ENCODE results near the gene GRAP2. TPM values are rescaled to one million over a fixed set of nuclear protein-coding genes. Genes with fewer than 3 reads are reported as not detected.

Gene GRAP2
- total and polyA plus RNA-seq, 8 donors = 0.42 to 1.3 (median 0.79) TPM

GRCh38 chr22:39956932-39957664 is 56.2 kb downstream of the GRAP2 start:
- no peak for ATAC-seq
- H3K9me3 ChIP-seq = no peaks in the 10 kb centered on the region
- DNase-seq = no peak
- FAIRE-seq = no peak
- TF ChIP-seq CTCF (IDR thresholded peaks at IDR 0.05) = no peak
- H3K36me3 ChIP-seq = no peaks in the 10 kb centered on the region
- H3K27me3 ChIP-seq = no peaks in the 10 kb centered on the region
- H3K27ac ChIP-seq = no peak overlapping the region
- intact Hi-C loops (cut with DNase I) = no loop called here
- no peaks in the 10 kb centered on the region for H3K4me1 ChIP-seq
- H3K4me3 ChIP-seq = no peak overlapping the region
- WGBS, 2 donors = 55 to 65% methylated on average over 9 to 10 of the region's 10 CpGs

- no peak for TF ChIP-seq CTCF (IDR thresholded peaks at IDR 0.05)
- no peaks in the 10 kb centered on the region for H3K9me3 ChIP-seq
- WGBS, 2 donors = 72 to 81% methylated on average over 8 of the region's 8 CpGs
- no peak for DNase-seq
- H3K4me1 ChIP-seq = no peaks in the 10 kb centered on the region
- no peak overlapping the region for H3K27ac ChIP-seq
- no peak for ATAC-seq
- FAIRE-seq = no peak
- no peaks in the 10 kb centered on the region for H3K27me3 ChIP-seq
- intact Hi-C loops (cut with DNase I) = no loop called here
- no peaks in the 10 kb centered on the region for H3K36me3 ChIP-seq
- no peak overlapping the region for H3K4me3 ChIP-seq
Observed at GRCh38 chr22:39958009-39958711, 57.3 kb downstream of the GRAP2 start.

- WGBS, 2 donors = 86% methylated on average over 11 of the region's 11 CpGs
- DNase-seq (no peak), FAIRE-seq (no peak), ATAC-seq (no peak)
- no peaks in the 10 kb centered on the region for H3K4me1 ChIP-seq
- H3K27ac ChIP-seq = no peak overlapping the region
- no peaks in the 10 kb centered on the region for H3K27me3 ChIP-seq
- H3K4me3 ChIP-seq = no peak overlapping the region
- intact Hi-C loops (cut with DNase I) = no loop called here
- no peaks in the 10 kb centered on the region for H3K9me3 ChIP-seq
- H3K36me3 ChIP-seq = no peaks in the 10 kb centered on the region
- TF ChIP-seq CTCF (IDR thresholded peaks at IDR 0.05) = no peak
Observed at GRCh38 chr22:39958949-39959639, 58.2 kb downstream of the GRAP2 start.

GRCh38 chr22:39959640-39960447 is 59.0 kb downstream of the GRAP2 start, which contains the start of gene TMA7B:
Gene TMA7B (plus strand): TSS chr22:39960397. CDS start chr22:39964375, 3,978 bp downstream.
- Histone ChIP-seq H3K9me3 (no peaks in the 10 kb centered on the region), H3K27ac (no peak within 1 kb of the TSS), H3K4me3 (no peak within 1 kb of the TSS), H3K36me3 (no peaks in the 10 kb centered on the region), H3K4me1 (no peaks in the 10 kb centered on the region), H3K27me3 (no peaks in the 10 kb centered on the region)
- FAIRE-seq (no peak), DNase-seq (no peak), ATAC-seq (peak in 3 of 4 donors; percentile 38 to 60 (median 41))
- TF ChIP-seq CTCF (IDR thresholded peaks at IDR 0.05) = no peak
- 75% methylated on average over 14 of the region's 14 CpGs for WGBS, 2 donors
- intact Hi-C loops (cut with DNase I) = no loop called here
